Trophoblast cell (in vitro differentiated cells and primary cell): ENCODE measurements around the gene DISP2.

Source experiments
- DNase-seq, 2 donors: peaks; one replicate each; pipeline ENCODE4 v3.0.0-alpha.2; 2016
- H2AFZ ChIP-seq: 2 replicates; pipeline ENCODE4 v1.6.1; 2013; ENCODE audit warnings: low read length, moderate library complexity, mild to moderate bottlenecking; ENCODE audit not compliant: insufficient read depth, poor library complexity
- H2AK5ac ChIP-seq: 2 replicates; pipeline ENCODE4 v1.6.1; 2013; ENCODE audit warnings: mild to moderate bottlenecking, low read length
- H2BK120ac ChIP-seq: 2 replicates; pipeline ENCODE4 v1.6.1; 2013; ENCODE audit warnings: low read length, mild to moderate bottlenecking, moderate library complexity; ENCODE audit not compliant: insufficient read depth, poor library complexity
- H2BK12ac ChIP-seq: 2 replicates; pipeline ENCODE4 v1.6.1; 2013; ENCODE audit warnings: mild to moderate bottlenecking, low read length, moderate library complexity
- H2BK5ac ChIP-seq: 2 replicates; pipeline ENCODE4 v1.6.1; 2013; ENCODE audit warnings: low read length, low read depth, moderate library complexity, mild to moderate bottlenecking; ENCODE audit not compliant: poor library complexity
- H3K14ac ChIP-seq: 2 replicates; pipeline ENCODE4 v1.6.1; 2013; ENCODE audit warnings: mild to moderate bottlenecking, low read length
- H3K18ac ChIP-seq: 2 replicates; pipeline ENCODE4 v1.6.1; 2013; ENCODE audit warnings: mild to moderate bottlenecking, low read length
- H3K23ac ChIP-seq: 2 replicates; pipeline ENCODE4 v1.6.1; 2013; ENCODE audit warnings: low read length
- H3K27ac ChIP-seq: 2 replicates; pipeline ENCODE4 v1.5.1; 2013; ENCODE audit warnings: low read depth, mild to moderate bottlenecking, inconsistent platforms, low read length, moderate library complexity
- H3K27me3 ChIP-seq: 2 replicates; pipeline ENCODE4 v1.6.1; 2013; ENCODE audit warnings: inconsistent platforms, mild to moderate bottlenecking, low read length, moderate library complexity; ENCODE audit not compliant: insufficient read depth
- H3K36me3 ChIP-seq, 2 experiments: 1 replicate in 1 of 2; 2 replicates in 1 of 2; pipeline ENCODE4 v1.6.1; 2013; ENCODE audit warnings: low read length in 2 of 2, mild to moderate bottlenecking in 2 of 2, moderate library complexity in 1 of 2; ENCODE audit not compliant: insufficient read depth in 2 of 2, control insufficient read depth in 1 of 2
- H3K4ac ChIP-seq: 2 replicates; pipeline ENCODE4 v1.6.1; 2013; ENCODE audit warnings: low read depth, mild to moderate bottlenecking, low read length, moderate library complexity
- H3K4me1 ChIP-seq, 2 experiments: 1 replicate in 1 of 2; 2 replicates in 1 of 2; pipeline ENCODE4 v1.6.1; 2013; ENCODE audit warnings: low read length in 2 of 2, mild to moderate bottlenecking in 2 of 2, moderate library complexity in 1 of 2; ENCODE audit not compliant: insufficient read depth in 2 of 2, control insufficient read depth in 1 of 2
- H3K4me2 ChIP-seq: 2 replicates; pipeline ENCODE4 v1.6.1; 2013; ENCODE audit warnings: inconsistent platforms, mild to moderate bottlenecking, low read length, moderate library complexity
- H3K4me3 ChIP-seq: 2 replicates; pipeline ENCODE4 v1.5.1; 2013; ENCODE audit warnings: mild to moderate bottlenecking, low read depth, low read length, inconsistent platforms
- H3K79me1 ChIP-seq: one replicate; pipeline ENCODE4 v1.6.1; 2013; ENCODE audit warnings: low read length
- H3K79me2 ChIP-seq: 2 replicates; pipeline ENCODE4 v1.6.1; 2013; ENCODE audit warnings: low read length, mild to moderate bottlenecking; ENCODE audit not compliant: control insufficient read depth, insufficient read depth, poor library complexity
- H3K9ac ChIP-seq: 2 replicates; pipeline ENCODE4 v1.6.1; 2013; ENCODE audit warnings: mild to moderate bottlenecking, low read length
- H3K9me3 ChIP-seq: 2 replicates; pipeline ENCODE4 v1.6.1; 2013; ENCODE audit warnings: low read depth, mild to moderate bottlenecking, control low read depth, inconsistent platforms, low read length; ENCODE audit not compliant: insufficient read depth
- H4K12ac ChIP-seq: 2 replicates; pipeline ENCODE4 v1.6.1; 2013; ENCODE audit warnings: low read depth, mild to moderate bottlenecking, low read length, moderate library complexity
- H4K8ac ChIP-seq: 2 replicates; pipeline ENCODE4 v1.6.1; 2013; ENCODE audit warnings: low read depth, mild to moderate bottlenecking, low read length, moderate library complexity
- H4K91ac ChIP-seq: one replicate; pipeline ENCODE4 v1.6.1; 2013; ENCODE audit warnings: low read depth, mild to moderate bottlenecking, low read length, moderate library complexity
- WGBS: extraction: QIAGEN DNeasy Blood & Tissue Kit; methylation state at CpG from one replicate; pipeline ENCODE4 v1.1.7; 2013; ENCODE audit warnings: missing lambda C conversion rate; ENCODE audit not compliant: insufficient read length, insufficient coverage; ENCODE audit errors: extremely low coverage; 5-methylcytosine and 5-hydroxymethylcytosine counted together

DISP2 gene

GRCh38 chr15:40388941-40389823, 31.2 kb downstream of the DISP2 start:
- no peak overlapping the region for H3K18ac ChIP-seq
- WGBS = no CpG with 5 or more reads among the region's 13 CpGs
- no peaks in the 10 kb centered on the region for H3K79me1 ChIP-seq
- peaks cover 33 to 47% of the 10 kb centered on the region in 2 experiments for H3K36me3 ChIP-seq
- H4K91ac ChIP-seq = no peak overlapping the region
- no peak overlapping the region for H4K12ac ChIP-seq
- no peak overlapping the region for H4K8ac ChIP-seq
- peaks cover 2% of the 10 kb centered on the region for H3K9me3 ChIP-seq
- H3K27me3 ChIP-seq = no peaks in the 10 kb centered on the region
- H2BK120ac ChIP-seq = no peak overlapping the region
- no peak overlapping the region for H3K4me2 ChIP-seq
- H2BK5ac ChIP-seq = no peak overlapping the region
- no peaks in the 10 kb centered on the region for H3K4me1 ChIP-seq
- H2AK5ac ChIP-seq = no peak overlapping the region
- DNase-seq = peak; percentile 93 to 99
- no peak overlapping the region for H2AFZ ChIP-seq
- no peak overlapping the region for H2BK12ac ChIP-seq
- no peak overlapping the region for H3K4ac ChIP-seq
- no peaks in the 10 kb centered on the region for H3K79me2 ChIP-seq
- no peak overlapping the region for H3K27ac ChIP-seq
- no peak overlapping the region for H3K9ac ChIP-seq
- no peak overlapping the region for H3K14ac ChIP-seq
- H3K23ac ChIP-seq = no peak overlapping the region
- no peak overlapping the region for H3K4me3 ChIP-seq

- no peak for DNase-seq
- H3K18ac ChIP-seq = no peak overlapping the region
These were observed 32.0 kb downstream of the DISP2 start for GRCh38 chr15:40389824-40390595.

GRCh38 chr15:40392986-40393948, 35.2 kb downstream of the DISP2 start:
- H3K23ac ChIP-seq = no peak overlapping the region
- H3K18ac ChIP-seq = no peak overlapping the region
- no peaks in the 10 kb centered on the region for H3K9me3 ChIP-seq
- H3K4me3 ChIP-seq = no peak overlapping the region
- no peak for DNase-seq
- no peaks in the 10 kb centered on the region for H3K79me2 ChIP-seq
- no peaks in the 10 kb centered on the region for H3K79me1 ChIP-seq
- H2BK5ac ChIP-seq = no peak overlapping the region
- H2BK12ac ChIP-seq = no peak overlapping the region
- H3K9ac ChIP-seq = no peak overlapping the region
- H4K91ac ChIP-seq = no peak overlapping the region
- no peak overlapping the region for H2AFZ ChIP-seq
- no peak overlapping the region for H2AK5ac ChIP-seq
- no peak overlapping the region for H3K27ac ChIP-seq
- no peaks in the 10 kb centered on the region for H3K27me3 ChIP-seq
- H2BK120ac ChIP-seq = no peak overlapping the region
- H4K12ac ChIP-seq = no peak overlapping the region
- H3K36me3 ChIP-seq = peaks cover 28 to 29% of the 10 kb centered on the region in 2 experiments
- H4K8ac ChIP-seq = no peak overlapping the region
- H3K4ac ChIP-seq = no peak overlapping the region
- no peaks in the 10 kb centered on the region for H3K4me1 ChIP-seq
- no CpG with 5 or more reads among the region's 4 CpGs for WGBS
- no peak overlapping the region for H3K14ac ChIP-seq
- no peak overlapping the region for H3K4me2 ChIP-seq

More at GRCh38 chr15:40389824-40390595, 32.0 kb downstream of the DISP2 start:
- Histone ChIP-seq H3K4ac (no peak overlapping the region), H3K79me1 (no peaks in the 10 kb centered on the region), H3K23ac (no peak overlapping the region), H4K91ac (no peak overlapping the region), H3K27ac (no peak overlapping the region), H3K9me3 (peaks cover 2% of the 10 kb centered on the region), H2AFZ (no peak overlapping the region), H2BK120ac (no peak overlapping the region), H3K36me3 (peaks cover 39 to 48% of the 10 kb centered on the region in 2 experiments), H3K4me1 (no peaks in the 10 kb centered on the region), H3K4me3 (no peak overlapping the region), H3K9ac (no peak overlapping the region), H2AK5ac (no peak overlapping the region), H3K14ac (no peak overlapping the region), H2BK5ac (no peak overlapping the region), H3K27me3 (no peaks in the 10 kb centered on the region), H4K12ac (no peak overlapping the region), H2BK12ac (no peak overlapping the region), H3K4me2 (no peak overlapping the region), H4K8ac (no peak overlapping the region), H3K79me2 (no peaks in the 10 kb centered on the region)
- no CpG with 5 or more reads among the region's 2 CpGs for WGBS
